ENCODE results near the gene MIDN. TPM values are rescaled to one million over a fixed set of nuclear protein-coding genes. Genes with fewer than 3 reads are reported as not detected.

MIDN gene
- total and polyA plus RNA-seq, 2 experiments from 2014 or later = 4.0 to 9.4 TPM

DNA sequence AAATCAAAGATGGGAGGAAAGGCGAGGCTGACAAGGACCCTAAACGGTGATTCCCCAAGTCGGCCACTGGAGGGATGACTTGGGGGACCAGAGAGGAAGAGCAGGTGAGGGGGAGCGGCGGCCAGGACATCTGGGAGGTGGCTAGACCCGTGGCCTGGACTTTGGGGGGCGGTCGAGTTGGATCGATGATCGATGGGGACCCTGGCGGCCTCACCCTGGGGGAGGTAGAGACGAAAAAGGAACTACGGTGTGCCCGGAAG is 13.1 kb downstream of the MIDN start:
- Histone ChIP-seq H3F3A (ENCODE audit: insufficient read depth) (peaks cover 40% of the 10 kb centered on the region), H3K36me3 (ENCODE audit: low read depth) (peaks cover 14% of the 10 kb centered on the region; the same call in 1 of the 2 replicates), H2AFZ (no peak overlapping the region), H4K20me1 (ENCODE audit: insufficient read depth) (no peaks in the 10 kb centered on the region), H3K9me2 (ENCODE audit: insufficient read depth) (no peaks in the 10 kb centered on the region), H3K4me2 (ENCODE audit: unreplicated experiment) (peak overlapping the region; percentile 98), H3K9me3 (ENCODE audit: low read depth) (no peaks in the 10 kb centered on the region), H3K4me3 (peak overlapping the region; percentile 81), H3K27ac (peak overlapping the region; percentile 98), H3K4me1 (ENCODE audit: insufficient read depth) (peaks cover 48% of the 10 kb centered on the region), H3K27me3 (replicated peaks; ENCODE audit: insufficient read depth) (no peaks in the 10 kb centered on the region), H3K9ac (peak overlapping the region; percentile 94), H3K79me2 (ENCODE audit: insufficient read depth) (peaks cover 19% of the 10 kb centered on the region)
- 21 to 25% methylated on average over 14 of the region's 14 CpGs for WGBS, 2 experiments (ENCODE audit: low coverage in 1 of 2, low lambda C conversion rate in 2 of 2, missing lambda C conversion rate in 2 of 2)
- TF ChIP-seq EZH2 (IDR thresholded peaks at IDR 0.05; ENCODE audit: insufficient read depth, poor library complexity, severe bottlenecking) (no peak), EZH2phosphoT487 (IDR thresholded peaks at IDR 0.05; ENCODE audit: insufficient read depth, low read depth) (no peak)
- DNase-seq = peak; percentile 63
- in situ Hi-C loops (cut with MboI) = no loop called here

DNA sequence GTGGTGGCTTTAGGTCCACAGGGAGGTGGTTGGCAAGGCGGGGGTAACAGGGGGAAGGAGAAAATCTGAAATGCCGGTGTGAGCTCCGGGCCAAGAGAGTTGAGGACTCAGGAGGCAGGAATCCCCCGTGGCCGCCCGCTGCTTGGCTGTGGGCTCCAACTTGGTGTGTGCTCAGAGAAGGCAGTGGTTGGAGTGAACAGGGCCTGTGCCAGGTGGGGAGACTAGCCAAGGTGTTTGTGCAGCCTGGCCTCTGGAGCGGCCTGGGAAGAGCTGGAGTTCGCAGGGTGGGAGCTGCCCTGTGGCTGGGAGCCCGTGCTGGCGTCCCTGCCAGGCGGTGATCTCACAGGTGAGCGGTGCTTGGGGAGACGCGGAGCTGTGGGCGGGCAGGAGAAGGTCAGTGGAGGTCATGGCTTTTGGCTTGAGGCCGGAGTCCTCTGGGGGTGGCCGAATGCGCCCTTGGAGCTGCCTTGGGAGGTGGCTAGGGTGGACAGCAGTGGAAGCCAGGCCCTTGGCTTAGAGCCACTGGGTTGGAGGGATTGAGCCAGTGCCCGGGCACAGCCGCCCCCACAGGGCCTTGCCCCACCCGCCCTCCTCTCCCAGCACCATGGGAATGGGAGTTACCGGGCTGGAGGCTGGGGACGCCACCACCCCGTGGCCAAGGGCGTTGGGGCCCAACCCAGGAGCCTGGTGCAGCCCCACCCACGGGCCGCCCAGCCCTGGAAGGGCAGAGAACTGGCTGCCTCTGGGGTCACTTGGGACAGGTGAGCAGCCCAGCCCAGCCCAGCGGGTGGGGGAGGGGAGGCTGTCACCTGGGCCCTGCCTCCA is 13.6 kb downstream of the MIDN start:
- H4K20me1 ChIP-seq (ENCODE audit: insufficient read depth) = no peaks in the 10 kb centered on the region
- H2AFZ ChIP-seq = no peak overlapping the region
- H3K9me3 ChIP-seq (ENCODE audit: low read depth) = no peaks in the 10 kb centered on the region
- no peaks in the 10 kb centered on the region for H3K9me2 ChIP-seq (ENCODE audit: insufficient read depth)
- 9 to 17% methylated on average over 25 of the region's 28 CpGs for WGBS, 2 experiments (ENCODE audit: low coverage in 1 of 2, low lambda C conversion rate in 2 of 2, missing lambda C conversion rate in 2 of 2)
- peak overlapping the region; percentile 94 for H3K9ac ChIP-seq
- H3F3A ChIP-seq (ENCODE audit: insufficient read depth) = peaks cover 35% of the 10 kb centered on the region
- in situ Hi-C loops (cut with MboI) = no loop called here
- H3K79me2 ChIP-seq (ENCODE audit: insufficient read depth) = peaks cover 13% of the 10 kb centered on the region
- H3K27me3 ChIP-seq (replicated peaks; ENCODE audit: insufficient read depth) = no peaks in the 10 kb centered on the region
- peak; percentile 85 for DNase-seq
- peak overlapping the region; percentile 81 for H3K4me3 ChIP-seq
- H3K36me3 ChIP-seq (ENCODE audit: low read depth) = peaks cover 9% of the 10 kb centered on the region; the same call in 1 of the 2 replicates
- TF ChIP-seq EZH2phosphoT487 (IDR thresholded peaks at IDR 0.05; ENCODE audit: insufficient read depth, low read depth) = no peak
- no peak for TF ChIP-seq EZH2 (IDR thresholded peaks at IDR 0.05; ENCODE audit: insufficient read depth, poor library complexity, severe bottlenecking)
- H3K4me2 ChIP-seq (ENCODE audit: unreplicated experiment) = peak overlapping the region; percentile 98
- peaks cover 48% of the 10 kb centered on the region for H3K4me1 ChIP-seq (ENCODE audit: insufficient read depth)
- H3K27ac ChIP-seq = peak overlapping the region; percentile 98

- no peak for DNase-seq
- 72 to 79% methylated on average over 10 to 21 of the region's 21 CpGs for WGBS, 2 experiments (ENCODE audit: low coverage in 1 of 2, low lambda C conversion rate in 2 of 2, missing lambda C conversion rate in 2 of 2)
- Histone ChIP-seq H3K4me1 (ENCODE audit: insufficient read depth) (peaks cover 49% of the 10 kb centered on the region), H4K20me1 (ENCODE audit: insufficient read depth) (no peaks in the 10 kb centered on the region), H3K27me3 (replicated peaks; ENCODE audit: insufficient read depth) (no peaks in the 10 kb centered on the region), H3K9me3 (ENCODE audit: low read depth) (no peaks in the 10 kb centered on the region), H3K9me2 (ENCODE audit: insufficient read depth) (no peaks in the 10 kb centered on the region), H3K36me3 (ENCODE audit: low read depth) (peaks cover 5% of the 10 kb centered on the region; the same call in 1 of the 2 replicates), H2AFZ (no peak overlapping the region), H3F3A (ENCODE audit: insufficient read depth) (peaks cover 31% of the 10 kb centered on the region), H3K4me3 (0 out of 2 replicates have a peak overlapping the region, but pooled peaks have one; percentile 81), H3K79me2 (ENCODE audit: insufficient read depth) (peaks cover 13% of the 10 kb centered on the region), H3K27ac (peak overlapping the region; percentile 98), H3K4me2 (ENCODE audit: unreplicated experiment) (peak overlapping the region; percentile 98), H3K9ac (peak overlapping the region; percentile 94; the same call in 1 of the 2 replicates)
- in situ Hi-C loops (cut with MboI) = no loop called here
- TF ChIP-seq EZH2 (IDR thresholded peaks at IDR 0.05; ENCODE audit: insufficient read depth, poor library complexity, severe bottlenecking) = no peak
- TF ChIP-seq EZH2phosphoT487 (IDR thresholded peaks at IDR 0.05; ENCODE audit: insufficient read depth, low read depth) = no peak
Observed at GRCh38 chr19:1262623-1263123, 14.3 kb downstream of the MIDN start.

DNA sequence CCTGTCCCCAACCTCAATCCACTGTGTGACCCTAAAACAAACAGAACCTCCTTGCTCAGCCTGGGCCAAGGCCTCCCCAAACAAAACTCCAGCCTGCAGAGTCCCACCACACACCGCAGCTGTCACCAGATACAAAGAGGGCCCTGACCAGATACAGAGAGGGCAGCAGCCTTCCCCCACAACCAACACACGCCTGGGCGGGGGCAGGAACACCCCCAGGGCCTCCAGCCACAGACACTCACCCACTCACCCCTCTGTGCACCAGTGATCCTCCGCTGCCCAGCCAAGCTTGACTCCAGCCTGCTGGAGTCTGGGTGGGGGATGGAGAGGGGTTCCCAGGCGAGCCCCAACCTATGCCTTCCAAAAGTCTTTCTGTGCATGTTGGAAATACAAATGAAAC is 14.8 kb downstream of the MIDN start:
- in situ Hi-C loops (cut with MboI) = no loop called here
- Histone ChIP-seq H3K27ac (no peak overlapping the region), H2AFZ (no peak overlapping the region), H3F3A (ENCODE audit: insufficient read depth) (peaks cover 26% of the 10 kb centered on the region), H3K79me2 (ENCODE audit: insufficient read depth) (peaks cover 13% of the 10 kb centered on the region), H3K27me3 (replicated peaks; ENCODE audit: insufficient read depth) (no peaks in the 10 kb centered on the region), H4K20me1 (ENCODE audit: insufficient read depth) (no peaks in the 10 kb centered on the region), H3K36me3 (ENCODE audit: low read depth) (no peaks in the 10 kb centered on the region; the same call in 1 of the 2 replicates), H3K4me1 (ENCODE audit: insufficient read depth) (peaks cover 46% of the 10 kb centered on the region), H3K4me2 (ENCODE audit: unreplicated experiment) (no peak overlapping the region), H3K9me3 (ENCODE audit: low read depth) (no peaks in the 10 kb centered on the region), H3K9ac (no peak overlapping the region), H3K9me2 (ENCODE audit: insufficient read depth) (no peaks in the 10 kb centered on the region), H3K4me3 (no peak overlapping the region)
- no peak for TF ChIP-seq EZH2phosphoT487 (IDR thresholded peaks at IDR 0.05; ENCODE audit: insufficient read depth, low read depth)
- TF ChIP-seq EZH2 (IDR thresholded peaks at IDR 0.05; ENCODE audit: insufficient read depth, poor library complexity, severe bottlenecking) = no peak
- WGBS, 2 experiments (ENCODE audit: low coverage in 1 of 2, low lambda C conversion rate in 2 of 2, missing lambda C conversion rate in 2 of 2) = 81% methylated on average over 5 of the region's 5 CpGs
- no peak for DNase-seq

Measured in GM23248 (cell line).